SK-N-SH (cell line): ENCODE data around the gene PEX3. TPM values are rescaled to one million over a fixed set of nuclear protein-coding genes. Genes with fewer than 3 reads are reported as not detected.
"Not testable (repeated sequence)": the region's sequence is repeated elsewhere in the genome, so short reads cannot be mapped to it uniquely, and the experiment has no call there.

Experiments
- CTCF ChIA-PET: fragments of 300-600, 350-600 bp; formaldehyde crosslinking; extraction: SDS; loops from one replicate; lab custom pipeline; 2021; lab: Yijun Ruan, JAX
- POLR2A ChIA-PET: fragments of 350-600 bp; sonication (Branson Sonifier 250); formaldehyde crosslinking; extraction: SDS; loops from one replicate; lab custom pipeline; 2020; ENCODE audit warnings: antibody characterized with exemption, inconsistent platforms; lab: Yijun Ruan, JAX
- DNase-seq: peaks from one replicate; pipeline ENCODE4 v3.0.0; 2012
- H2AFZ ChIP-seq: fragments of 200-600 bp; sonication (generic); 2 replicates; pipeline ENCODE4 v1.8.1; 2016; ENCODE audit warnings: antibody characterized with exemption, mild to moderate bottlenecking, low read depth
- H3F3A ChIP-seq: fragments of 200-600 bp; sonication (generic); replicated peaks from 2 replicates; pipeline ENCODE3; 2016; ENCODE audit warnings: antibody characterized with exemption, mild to moderate bottlenecking; ENCODE audit not compliant: insufficient read depth
- H3K27ac ChIP-seq, 2 experiments: fragments of 200-500 bp in 1 of 2; fragments of 200-600 bp in 1 of 2; sonication (Bioruptor generic) in 1 of 2; sonication (generic), shearing (Covaris generic) in 1 of 2; 2 replicates each; pipeline versions ENCODE4 v1.5.1 to v1.6.1; 2014 to 2016; ENCODE audit warnings: low read depth in 2 of 2, inconsistent platforms in 1 of 2, low read length in 1 of 2, mild to moderate bottlenecking in 1 of 2, mixed read lengths in 1 of 2
- H3K27me3 ChIP-seq: fragments of 200-600 bp; sonication (generic), shearing (Covaris generic); 2 replicates; pipeline ENCODE4 v1.6.1; 2016; ENCODE audit warnings: mixed run types; ENCODE audit not compliant: insufficient read depth
- H3K36me3 ChIP-seq, 2 experiments: fragments of 200-500 bp in 1 of 2; fragments of 200-600 bp in 1 of 2; sonication (Bioruptor generic) in 1 of 2; sonication (generic) in 1 of 2; replicated peaks in 1 of 2; 2 replicates each; pipeline versions ENCODE3 to v1.5.1; 2014 to 2016; ENCODE audit warnings: low read length in 1 of 2, mild to moderate bottlenecking in 1 of 2; ENCODE audit not compliant: insufficient read depth in 2 of 2, control insufficient read depth in 1 of 2
- H3K4me1 ChIP-seq, 2 experiments: fragments of 200-500 bp in 1 of 2; fragments of 200-600 bp in 1 of 2; sonication (Bioruptor generic) in 1 of 2; sonication (generic), shearing (Covaris generic) in 1 of 2; 2 replicates each; pipeline versions ENCODE4 v1.5.1 to v1.6.1; 2014 to 2016; ENCODE audit warnings: low read depth in 1 of 2, low read length in 1 of 2, mixed run types in 1 of 2; ENCODE audit not compliant: insufficient read depth in 2 of 2, control insufficient read depth in 1 of 2
- H3K4me2 ChIP-seq: fragments of 200-600 bp; sonication (generic), shearing (Covaris generic); 2 replicates; pipeline ENCODE4 v1.6.1; 2017; ENCODE audit warnings: mixed run types
- H3K4me3 ChIP-seq, 2 experiments: fragments of 200-500 bp in 1 of 2; fragments of 200-600 bp in 1 of 2; sonication (Bioruptor generic) in 1 of 2; sonication (generic), shearing (Covaris generic) in 1 of 2; 2 replicates each; pipeline versions ENCODE4 v1.5.1 to v1.8.1; 2014 to 2016; ENCODE audit warnings: low read depth in 2 of 2, inconsistent platforms in 1 of 2, low read length in 1 of 2, mild to moderate bottlenecking in 1 of 2, mixed read lengths in 1 of 2, moderate library complexity in 1 of 2
- H3K79me2 ChIP-seq: fragments of 200-600 bp; sonication (generic); 2 replicates; pipeline ENCODE4 v1.8.1; 2017; ENCODE audit warnings: mild to moderate bottlenecking; ENCODE audit not compliant: insufficient read depth
- H3K9ac ChIP-seq: fragments of 200-600 bp; sonication (generic); 2 replicates; pipeline ENCODE4 v1.6.1; 2017; ENCODE audit warnings: mixed run types
- H3K9me2 ChIP-seq: fragments of 200-600 bp; sonication (generic); 2 replicates; pipeline ENCODE4 v1.6.1; 2017; ENCODE audit warnings: mixed run types
- H3K9me3 ChIP-seq: fragments of 200-600 bp; sonication (generic); 2 replicates; pipeline ENCODE4 v1.6.1; 2017; ENCODE audit warnings: mixed run types, mild to moderate bottlenecking, moderate library complexity
- H4K20me1 ChIP-seq: fragments of 200-600 bp; sonication (generic); 2 replicates; pipeline ENCODE4 v1.6.1; 2017; ENCODE audit warnings: mild to moderate bottlenecking, mixed run types; ENCODE audit not compliant: insufficient read depth
- EP300 ChIP-seq, 2 experiments: IDR thresholded peaks; 2 replicates each; pipeline versions ENCODE4 v1.4.0 to v1.6.1; 2012; ENCODE audit warnings: borderline replicate concordance in 1 of 2, low read depth in 1 of 2, low read length in 1 of 2
- EZH2phosphoT487 ChIP-seq: fragments of 200-600 bp; sonication (generic); IDR thresholded peaks from 2 replicates; pipeline ENCODE4 v1.6.1; 2017; ENCODE audit warnings: low read depth, mixed run types, mild to moderate bottlenecking, antibody characterized with exemption, moderate library complexity, borderline replicate concordance
- FOXJ3 ChIP-seq: sonication (generic); formaldehyde crosslinking; IDR thresholded peaks from 2 replicates; pipeline ENCODE4 v1.5.1; 2020; ENCODE audit warnings: mild to moderate bottlenecking, missing genetic modification reagents
- GATA2 ChIP-seq: sonication (generic); formaldehyde crosslinking; IDR thresholded peaks from 2 replicates; pipeline ENCODE4 v1.5.0; 2020; ENCODE audit warnings: mild to moderate bottlenecking, missing genetic modification reagents
- MEF2A ChIP-seq: IDR thresholded peaks from 2 replicates; pipeline ENCODE4 v1.4.0; 2012; ENCODE audit warnings: low read depth, borderline replicate concordance
- MXI1 ChIP-seq: IDR thresholded peaks from 2 replicates; pipeline ENCODE4 v1.6.1; 2012; ENCODE audit warnings: mild to moderate bottlenecking, low read depth, low read length, improper control_type of control experiment
- NFIC ChIP-seq: IDR thresholded peaks from 2 replicates; pipeline ENCODE4 v1.4.0; 2012; ENCODE audit warnings: borderline replicate concordance
- POLR2AphosphoS5 ChIP-seq: IDR thresholded peaks from 2 replicates; pipeline ENCODE4 v1.6.1; 2012; ENCODE audit warnings: low read depth, low read length
- RAD21 ChIP-seq: IDR thresholded peaks from 2 replicates; pipeline ENCODE4 v1.6.1; 2012; ENCODE audit warnings: mild to moderate bottlenecking, low read length
- RCOR1 ChIP-seq: fragments of 150-350 bp; IDR thresholded peaks from 2 replicates; pipeline ENCODE4 v1.6.1; 2017; ENCODE audit warnings: antibody characterized with exemption, low read length
- SIN3A ChIP-seq: IDR thresholded peaks from 2 replicates; pipeline ENCODE4 v1.6.1; 2012; ENCODE audit warnings: low read depth, mild to moderate bottlenecking, low read length, moderate library complexity, borderline replicate concordance
- TEAD4 ChIP-seq: IDR thresholded peaks from 2 replicates; pipeline ENCODE4 v1.4.0; 2012; ENCODE audit warnings: mild to moderate bottlenecking, borderline replicate concordance; ENCODE audit not compliant: insufficient read depth
- WGBS: methylation state at CpG from one replicate; pipeline ENCODE4 v1.1.6; 2017; ENCODE audit warnings: low lambda C conversion rate; 5-methylcytosine and 5-hydroxymethylcytosine counted together
- polyA plus RNA-seq, 3 experiments: library from polyadenylated mRNA; depleted of rRNA; stranded (reverse); fragments of >200 nt; gene quantifications; 2 replicates each; pipeline ENCODE4 v1.2.3, GENCODE V29; 2012
- TF ChIP-seq, protein P1 (sequence below): fragments of 200-600 bp; sonication (generic); IDR thresholded peaks from 2 replicates; pipeline ENCODE4 v1.6.1; 2017; ENCODE audit warnings: antibody characterized with exemption, mild to moderate bottlenecking, moderate library complexity
- TF ChIP-seq, protein P2 (sequence below): fragments of 150-350 bp; IDR thresholded peaks from 2 replicates; pipeline ENCODE4 v1.6.1; 2016; ENCODE audit warnings: mild to moderate bottlenecking, low read depth, low read length
- TF ChIP-seq, protein P3 (sequence below): IDR thresholded peaks from 2 replicates; pipeline ENCODE4 v1.4.0; 2012; ENCODE audit warnings: low read depth

The PEX3 gene
- polyA plus RNA-seq, 1 of the 3 experiments (the other 2 are of a cell fraction): 14.1 TPM

DNA sequence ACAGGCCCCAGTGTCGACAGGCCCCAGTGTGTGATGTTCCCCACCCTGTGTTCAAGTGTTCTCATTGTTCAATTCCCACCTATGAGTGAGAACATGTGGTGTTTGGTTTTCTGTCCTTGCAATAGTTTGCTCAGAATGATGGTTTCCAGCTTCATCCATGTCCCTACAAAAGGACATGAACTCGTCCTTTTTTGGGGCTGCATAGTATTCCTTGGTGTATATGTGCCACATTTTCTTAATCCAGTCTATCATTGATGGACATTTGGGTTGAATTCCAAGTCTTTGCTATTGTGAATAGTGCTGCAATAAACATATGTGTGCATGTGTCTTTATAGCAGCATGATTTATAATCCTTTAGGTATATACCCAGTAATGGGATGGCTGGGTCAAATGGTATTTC, 18.2 kb downstream of the PEX3 start:
- H3K9me3 ChIP-seq, CTCF ChIA-PET, H3K9me2 ChIP-seq, H3K79me2 ChIP-seq, H3K4me3 ChIP-seq, H3K4me2 ChIP-seq, H3K4me1 ChIP-seq, H3K9ac ChIP-seq, H4K20me1 ChIP-seq, H3K27me3 ChIP-seq, DNase-seq, H2AFZ ChIP-seq, H3K27ac ChIP-seq, POLR2A ChIA-PET, H3F3A ChIP-seq: not testable (repeated sequence)
- H3K36me3 ChIP-seq: peaks cover 19 to 29% of the 10 kb centered on the region in 2 experiments
- 89% methylated on average over 2 of the region's 2 CpGs for WGBS

DNA sequence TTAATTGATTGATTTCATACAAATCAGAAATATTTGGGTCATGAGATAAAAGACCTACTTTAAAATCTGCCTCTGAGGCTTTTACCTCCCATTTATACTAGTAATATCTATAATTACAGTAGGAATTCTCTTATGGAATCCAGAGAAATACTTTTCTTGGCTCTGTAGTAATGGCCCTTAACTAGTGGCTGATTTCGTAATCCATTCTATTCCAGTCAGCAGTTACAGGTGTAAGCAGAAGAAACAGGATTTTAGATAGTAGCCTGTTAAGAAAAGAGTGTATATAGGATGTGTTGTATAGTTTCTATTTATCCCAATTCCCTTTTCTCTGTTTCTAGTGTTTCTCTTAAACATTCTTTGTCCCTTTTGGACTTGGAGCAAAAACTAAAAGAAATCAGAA, 21.2 kb downstream of the PEX3 start:
- H3K9me3 ChIP-seq: no peaks in the 10 kb centered on the region
- POLR2A ChIA-PET: no interaction called here
- H3K4me3 ChIP-seq: no peak overlapping the region
- H4K20me1 ChIP-seq: no peaks in the 10 kb centered on the region
- H3K4me2 ChIP-seq: no peak overlapping the region
- no peaks in the 10 kb centered on the region for H3K27me3 ChIP-seq
- DNase-seq: no peak
- CTCF ChIA-PET: no interaction called here
- no peak overlapping the region for H3K27ac ChIP-seq
- WGBS: 96% methylated on average over 1 of the region's 1 CpG
- peaks cover 19 to 23% of the 10 kb centered on the region in 2 experiments for H3K36me3 ChIP-seq
- H3K9me2 ChIP-seq: no peaks in the 10 kb centered on the region
- no peak overlapping the region for H3K9ac ChIP-seq
- no peak overlapping the region for H2AFZ ChIP-seq
- TF ChIP-seq RAD21 (no peak), FOXJ3 (CRISPR knock-in tag) (no peak), NFIC (no peak), MXI1 (no peak)
- no peaks in the 10 kb centered on the region for H3F3A ChIP-seq
- H3K79me2 ChIP-seq: no peaks in the 10 kb centered on the region
- no peaks in the 10 kb centered on the region for H3K4me1 ChIP-seq

DNA sequence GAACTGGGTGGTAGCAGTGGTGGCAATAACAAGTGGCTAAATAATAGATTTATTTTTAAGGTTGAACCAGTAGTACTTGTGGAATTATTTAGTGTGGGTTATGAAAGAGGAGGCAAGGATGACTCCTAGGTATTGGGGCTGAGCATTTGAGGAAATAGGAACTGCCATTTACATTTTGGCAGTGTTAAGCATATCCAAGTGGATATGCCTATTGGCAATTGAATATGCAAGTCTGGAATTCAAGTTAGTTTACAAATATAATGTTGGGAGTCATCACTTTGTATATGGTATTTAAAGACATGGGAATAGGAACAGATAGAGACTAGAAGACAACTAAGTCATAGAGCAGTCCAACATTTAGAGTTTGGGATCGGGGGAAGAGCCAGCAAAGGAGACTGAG, 25.9 kb downstream of the PEX3 start:
- no peaks in the 10 kb centered on the region for H3F3A ChIP-seq
- H4K20me1 ChIP-seq: no peaks in the 10 kb centered on the region
- no peak overlapping the region for H2AFZ ChIP-seq
- H3K27me3 ChIP-seq: no peaks in the 10 kb centered on the region
- H3K9me3 ChIP-seq: no peaks in the 10 kb centered on the region
- ChIA-PET CTCF (no interaction called here), POLR2A (no interaction called here)
- H3K79me2 ChIP-seq: no peaks in the 10 kb centered on the region
- H3K27ac ChIP-seq: no peak overlapping the region
- no peaks in the 10 kb centered on the region for H3K9me2 ChIP-seq
- H3K4me1 ChIP-seq: no peaks in the 10 kb centered on the region
- no peak overlapping the region for H3K9ac ChIP-seq
- WGBS: 100% methylated on average over 1 of the region's 1 CpG
- H3K4me3 ChIP-seq: no peak overlapping the region
- no peak overlapping the region for H3K4me2 ChIP-seq
- DNase-seq: no peak
- TF ChIP-seq SIN3A (no peak), RCOR1 (no peak), POLR2AphosphoS5 (no peak), TEAD4 (no peak), NFIC (no peak), EP300 (IDR thresholded peaks at IDR 0.05; ENCODE audit: borderline replicate concordance in 1 of 2, low read depth in 1 of 2, low read length in 1 of 2) (no peak), GATA2 (CRISPR knock-in tag) (no peak), EZH2phosphoT487 (no peak), MEF2A (no peak), FOXJ3 (CRISPR knock-in tag) (no peak)
- TF ChIP-seq, protein P1, sequence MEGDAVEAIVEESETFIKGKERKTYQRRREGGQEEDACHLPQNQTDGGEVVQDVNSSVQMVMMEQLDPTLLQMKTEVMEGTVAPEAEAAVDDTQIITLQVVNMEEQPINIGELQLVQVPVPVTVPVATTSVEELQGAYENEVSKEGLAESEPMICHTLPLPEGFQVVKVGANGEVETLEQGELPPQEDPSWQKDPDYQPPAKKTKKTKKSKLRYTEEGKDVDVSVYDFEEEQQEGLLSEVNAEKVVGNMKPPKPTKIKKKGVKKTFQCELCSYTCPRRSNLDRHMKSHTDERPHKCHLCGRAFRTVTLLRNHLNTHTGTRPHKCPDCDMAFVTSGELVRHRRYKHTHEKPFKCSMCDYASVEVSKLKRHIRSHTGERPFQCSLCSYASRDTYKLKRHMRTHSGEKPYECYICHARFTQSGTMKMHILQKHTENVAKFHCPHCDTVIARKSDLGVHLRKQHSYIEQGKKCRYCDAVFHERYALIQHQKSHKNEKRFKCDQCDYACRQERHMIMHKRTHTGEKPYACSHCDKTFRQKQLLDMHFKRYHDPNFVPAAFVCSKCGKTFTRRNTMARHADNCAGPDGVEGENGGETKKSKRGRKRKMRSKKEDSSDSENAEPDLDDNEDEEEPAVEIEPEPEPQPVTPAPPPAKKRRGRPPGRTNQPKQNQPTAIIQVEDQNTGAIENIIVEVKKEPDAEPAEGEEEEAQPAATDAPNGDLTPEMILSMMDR: no peak
- TF ChIP-seq, protein P2, sequence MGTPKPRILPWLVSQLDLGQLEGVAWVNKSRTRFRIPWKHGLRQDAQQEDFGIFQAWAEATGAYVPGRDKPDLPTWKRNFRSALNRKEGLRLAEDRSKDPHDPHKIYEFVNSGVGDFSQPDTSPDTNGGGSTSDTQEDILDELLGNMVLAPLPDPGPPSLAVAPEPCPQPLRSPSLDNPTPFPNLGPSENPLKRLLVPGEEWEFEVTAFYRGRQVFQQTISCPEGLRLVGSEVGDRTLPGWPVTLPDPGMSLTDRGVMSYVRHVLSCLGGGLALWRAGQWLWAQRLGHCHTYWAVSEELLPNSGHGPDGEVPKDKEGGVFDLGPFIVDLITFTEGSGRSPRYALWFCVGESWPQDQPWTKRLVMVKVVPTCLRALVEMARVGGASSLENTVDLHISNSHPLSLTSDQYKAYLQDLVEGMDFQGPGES: no peak
- TF ChIP-seq, protein P3, sequence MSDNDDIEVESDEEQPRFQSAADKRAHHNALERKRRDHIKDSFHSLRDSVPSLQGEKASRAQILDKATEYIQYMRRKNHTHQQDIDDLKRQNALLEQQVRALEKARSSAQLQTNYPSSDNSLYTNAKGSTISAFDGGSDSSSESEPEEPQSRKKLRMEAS: no peak
- peaks cover 27 to 36% of the 10 kb centered on the region in 2 experiments for H3K36me3 ChIP-seq
